ENCODE results near the gene SEC31A.
"Not testable (repeated sequence)": the region's sequence is repeated elsewhere in the genome, so short reads cannot be mapped to it uniquely, and the experiment has no call there.

Gene SEC31A

DNA sequence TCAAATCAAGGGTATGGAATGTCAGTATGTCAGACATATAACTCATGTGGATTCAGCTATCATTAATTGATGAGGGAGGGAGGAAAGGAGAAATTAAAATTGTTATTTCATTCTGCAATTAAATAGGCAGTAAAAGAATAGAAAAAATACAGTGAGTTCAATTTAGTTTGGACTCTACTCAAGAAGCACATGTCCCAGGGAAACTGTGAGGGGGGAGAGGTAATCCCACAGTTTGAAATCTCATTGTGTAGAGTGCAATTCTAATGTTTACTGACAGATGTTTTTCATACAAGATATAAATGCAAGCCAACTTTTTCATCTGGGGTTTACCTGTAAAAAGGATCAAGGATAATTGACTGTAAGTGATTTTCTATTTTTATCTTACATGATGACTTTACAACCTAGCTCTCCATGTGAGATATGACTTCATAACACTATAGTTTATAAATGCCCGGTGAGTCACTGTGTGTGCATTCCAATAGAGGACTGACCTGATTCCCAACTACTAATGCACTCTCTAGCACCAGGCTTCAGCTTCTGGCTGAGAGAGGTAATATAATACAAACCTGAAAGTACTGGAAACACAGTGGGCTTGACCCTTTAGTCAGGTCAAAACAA lies 57.1 kb downstream of the SEC31A start:
- no peak for DNase-seq

DNA sequence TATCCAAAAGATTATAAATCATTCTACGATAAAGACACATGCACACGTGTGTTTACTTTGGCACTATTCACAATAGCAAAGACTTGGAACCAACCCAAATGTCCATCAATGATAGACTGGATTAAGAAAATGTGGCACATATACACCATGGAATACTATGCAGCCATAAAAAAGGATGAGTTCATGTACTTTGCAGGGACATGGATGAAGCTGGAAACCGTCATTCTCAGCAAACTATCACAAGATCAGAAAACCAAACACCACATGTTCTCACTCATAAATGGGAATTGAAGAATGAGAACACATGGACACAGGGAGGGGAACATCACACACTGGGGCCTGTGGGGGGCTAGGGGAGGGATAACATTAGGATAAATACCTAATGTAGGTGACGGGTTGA lies 57.9 kb downstream of the SEC31A start:
- DNase-seq, result not testable (repeated sequence)

DNA sequence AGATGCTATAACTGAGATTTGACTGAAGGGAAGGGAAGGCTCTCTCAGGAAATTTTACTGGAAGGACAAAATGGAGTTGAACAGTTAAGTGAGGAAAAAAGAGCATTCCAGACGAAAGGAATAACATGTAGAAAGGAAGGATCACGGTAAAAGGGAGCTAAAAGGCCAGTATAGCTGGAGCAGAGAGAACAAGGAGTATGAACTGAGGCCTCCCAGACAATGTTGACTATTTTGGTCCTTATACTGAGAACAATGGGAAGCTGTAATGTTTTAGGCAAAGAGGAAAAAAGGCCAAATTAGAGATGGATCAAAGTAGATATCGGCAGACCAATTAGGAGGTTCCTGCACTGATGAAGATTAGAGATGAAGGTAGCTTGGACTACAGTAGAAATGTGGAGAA lies 65.5 kb downstream of the SEC31A start:
- no peak for DNase-seq

DNA sequence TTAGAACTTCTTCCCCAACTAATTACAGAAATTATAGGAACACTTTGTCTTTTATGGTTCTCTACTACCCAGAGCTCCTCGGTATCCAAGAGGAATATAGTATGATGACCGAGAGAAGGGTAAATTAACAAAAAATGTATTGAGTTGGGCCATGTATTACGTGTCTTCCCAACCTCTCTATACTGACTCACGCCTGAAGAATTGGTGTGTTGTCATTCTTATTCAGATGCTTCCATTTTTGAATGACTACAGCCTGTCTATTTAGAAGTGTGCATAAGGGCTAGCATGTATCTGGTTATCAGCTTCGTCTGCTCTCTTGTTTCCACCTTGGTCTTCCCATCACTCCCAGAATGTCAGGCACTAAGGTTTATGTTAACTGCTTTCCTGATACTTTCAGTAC lies 67.9 kb downstream of the SEC31A start:
- no peak for DNase-seq

DNA sequence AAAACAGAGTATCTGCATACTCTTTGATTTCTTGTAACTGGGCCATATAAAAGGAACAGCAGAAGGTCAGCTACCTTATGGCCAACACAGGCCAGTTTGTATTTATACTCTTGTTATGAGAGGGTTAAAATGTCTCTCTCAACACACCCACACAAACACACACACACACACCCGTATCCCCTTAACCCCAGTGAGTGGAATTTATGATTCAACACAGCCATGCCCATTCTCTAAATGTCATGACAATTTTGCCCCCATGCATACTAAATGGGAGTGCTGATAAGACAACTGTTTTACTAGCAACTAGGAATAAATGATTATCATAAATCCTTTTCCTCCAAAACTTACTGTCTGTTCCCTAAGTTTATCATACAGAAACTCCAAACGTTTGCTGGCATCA lies 70.3 kb downstream of the SEC31A start:
- DNase-seq, result no peak

DNA sequence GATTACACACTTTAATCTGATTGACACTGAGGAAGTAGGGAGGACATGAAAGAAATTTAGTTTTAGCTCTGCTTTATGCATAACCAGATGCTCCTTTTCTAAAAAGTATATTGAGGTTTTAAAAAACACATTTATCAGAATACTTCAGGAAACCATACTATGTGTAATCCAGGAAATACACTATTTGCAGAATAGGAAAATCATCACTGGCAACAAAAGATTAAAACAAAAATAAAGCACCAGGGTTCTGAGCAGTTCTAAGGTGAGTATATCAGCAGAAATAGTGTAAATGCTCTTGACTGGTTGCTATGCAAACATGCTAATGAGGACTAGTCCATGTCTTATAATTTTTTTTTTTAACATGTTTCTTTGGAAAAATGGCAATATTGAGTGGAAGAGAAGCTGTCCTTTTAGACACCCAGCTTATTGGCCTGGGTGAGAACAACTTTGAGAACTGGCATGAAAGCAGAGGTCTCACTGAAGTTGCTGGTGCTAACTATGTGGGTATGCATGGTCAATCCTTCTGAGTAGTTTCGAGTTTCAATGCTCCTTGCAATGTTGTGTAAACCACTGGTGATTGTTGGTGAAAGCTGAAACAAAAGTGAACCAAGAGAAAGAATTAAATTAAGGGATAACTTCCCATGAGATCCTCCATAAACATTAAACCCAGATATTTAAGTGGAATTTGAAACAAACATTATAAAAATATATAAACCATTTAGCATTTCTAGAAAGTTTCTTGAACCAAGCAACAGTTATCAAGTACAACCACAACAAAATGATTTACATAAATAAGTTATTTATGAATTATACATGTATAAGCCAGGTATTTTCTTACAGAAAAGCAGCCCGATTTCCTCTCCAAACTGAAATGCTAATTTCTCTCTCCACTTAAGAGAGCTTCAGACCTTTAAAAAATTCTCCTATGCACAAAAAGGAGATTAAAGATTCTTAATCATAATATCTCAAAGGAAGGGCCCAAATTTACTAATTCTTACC lies 72.0 kb downstream of the SEC31A start:
- DNase-seq, result no peak

DNA sequence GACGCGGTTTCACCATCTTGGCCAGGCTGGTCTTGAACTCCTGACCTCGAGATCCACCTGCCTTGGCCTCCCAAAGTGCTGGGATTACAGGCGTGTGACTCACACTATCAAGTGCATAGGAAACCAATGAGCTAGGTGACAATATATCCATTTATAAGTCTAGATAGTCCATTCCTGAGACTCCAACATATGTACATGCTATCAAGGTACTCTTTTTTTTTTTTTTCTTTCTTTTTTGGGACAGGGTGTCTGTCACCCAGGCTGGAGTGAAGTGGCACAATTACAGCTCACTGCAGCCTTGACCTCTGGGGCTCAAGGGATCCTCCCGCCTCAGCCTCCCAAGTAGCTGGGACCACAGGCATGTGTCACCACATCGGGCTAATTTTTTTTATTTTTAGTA lies 74.1 kb downstream of the SEC31A start:
- DNase-seq, result not testable (repeated sequence)

DNA sequence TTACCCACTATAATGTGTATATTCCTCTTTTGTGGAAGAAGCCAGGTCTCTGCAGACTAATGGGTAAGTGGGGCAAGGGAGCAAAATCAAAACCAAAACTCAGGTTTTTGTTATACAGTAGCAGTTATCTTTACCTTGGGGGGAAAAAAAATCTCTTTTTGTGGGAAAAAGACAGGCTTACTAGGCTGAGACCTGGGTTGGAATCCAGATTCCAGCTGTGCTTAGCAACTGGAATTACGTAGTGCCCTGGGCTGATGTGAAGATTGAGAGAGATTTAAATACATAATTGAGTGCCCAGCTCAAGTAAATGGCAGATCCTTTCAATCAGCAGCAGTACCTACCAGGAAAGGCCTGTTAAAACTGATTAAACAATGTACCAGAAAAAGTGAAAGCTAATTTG lies 76.9 kb downstream of the SEC31A start:
- DNase-seq, result no peak

DNA sequence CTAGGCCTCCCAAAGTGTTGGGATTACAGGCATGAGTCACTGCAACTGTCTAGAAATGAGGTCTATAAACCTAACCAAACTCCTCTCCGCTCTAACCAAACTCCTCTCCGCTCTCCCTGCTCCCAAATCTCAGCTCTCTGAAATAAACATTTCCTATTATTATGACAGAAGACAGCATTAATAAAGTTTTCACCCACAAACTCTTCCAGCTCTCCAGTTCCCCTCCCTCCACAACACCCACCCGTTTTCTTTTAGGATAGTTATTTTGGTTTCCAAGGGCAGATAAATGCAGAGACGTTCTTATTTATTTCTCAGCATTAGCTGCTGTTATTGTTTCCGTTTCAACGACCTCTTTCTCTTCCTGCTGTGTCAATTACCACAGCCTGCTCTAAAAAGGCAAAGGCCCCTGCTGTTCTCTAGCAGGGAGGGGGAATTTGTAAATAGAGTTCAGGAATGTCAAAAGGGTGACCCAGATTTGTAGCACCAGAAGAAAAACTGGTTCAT lies 79.1 kb downstream of the SEC31A start:
- DNase-seq, result no peak

DNA sequence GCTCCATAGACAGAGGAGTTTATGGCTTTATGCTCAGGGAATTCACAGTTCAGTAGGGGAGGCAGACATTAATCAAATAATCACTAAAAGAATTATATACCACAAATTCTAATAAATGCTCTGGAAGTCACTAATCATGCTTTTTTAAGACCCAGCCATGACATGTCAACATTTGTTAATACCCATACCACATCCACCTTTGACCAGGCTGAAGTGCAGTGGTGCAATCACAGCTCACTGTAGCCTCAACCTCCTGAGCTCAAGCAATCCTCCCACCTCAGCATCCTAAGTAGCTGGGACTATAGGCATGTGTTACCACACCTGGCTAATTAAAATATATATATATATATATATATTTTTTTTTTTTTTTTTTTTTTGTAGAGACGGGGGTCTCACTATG lies 79.6 kb downstream of the SEC31A start:
- DNase-seq, result no peak

DNA sequence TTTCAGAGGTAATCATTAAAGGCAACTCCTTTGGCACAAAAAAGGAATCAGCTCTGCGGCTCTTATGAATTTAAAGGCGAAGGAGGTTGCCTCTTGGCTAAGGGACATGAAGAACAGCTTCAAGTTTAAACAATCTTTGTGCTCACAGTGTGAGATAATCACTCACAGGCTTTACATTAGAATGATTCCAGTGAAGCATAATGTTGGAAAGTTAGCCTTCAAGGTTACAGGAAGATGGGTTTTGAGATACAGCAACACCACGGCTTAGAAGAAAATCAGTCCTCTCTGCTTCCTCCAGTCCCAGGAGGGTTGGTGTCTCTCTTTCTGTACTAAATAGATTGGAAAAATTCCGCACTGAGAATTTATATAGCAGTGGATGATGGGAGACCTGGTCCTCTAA lies 80.8 kb downstream of the SEC31A start:
- DNase-seq, result no peak

DNA sequence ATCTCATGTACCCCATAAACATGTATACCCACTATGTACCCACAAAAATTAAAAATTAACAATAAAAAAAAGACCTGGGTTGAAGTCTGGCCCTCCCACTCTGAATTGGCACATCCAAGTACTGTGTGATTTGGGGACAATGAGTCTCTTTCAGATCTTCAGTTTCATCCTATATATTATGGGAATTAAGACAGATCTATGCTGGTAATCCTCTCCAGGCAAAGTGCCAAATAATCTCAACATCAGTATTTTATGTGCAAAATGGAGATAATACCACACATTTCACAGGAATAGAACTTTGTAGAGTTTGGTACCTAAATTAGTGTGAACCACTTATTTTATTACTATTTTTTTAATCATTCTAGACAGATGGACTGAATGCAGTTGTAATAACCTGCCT lies 81.3 kb downstream of the SEC31A start:
- no peak for DNase-seq

DNA sequence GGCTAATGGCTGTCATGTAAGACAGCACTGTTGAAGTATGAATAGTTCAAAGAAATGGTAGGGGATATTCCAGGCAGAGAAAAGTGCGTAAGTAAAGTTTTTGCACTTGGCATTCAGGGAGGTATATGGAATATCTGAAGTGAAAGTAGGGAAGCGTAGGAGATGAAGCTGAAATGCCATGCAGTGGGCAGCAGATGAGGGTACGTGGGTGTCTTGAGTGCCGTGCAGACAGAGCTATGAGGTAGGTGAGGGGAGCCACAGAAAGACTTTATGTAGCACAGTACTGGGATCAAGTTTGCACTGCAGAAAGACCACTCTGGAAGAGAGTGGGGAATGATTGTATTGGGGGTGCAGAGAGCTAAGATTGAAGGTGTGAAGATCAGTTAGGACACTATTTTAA lies 87.2 kb downstream of the SEC31A start:
- no peak for DNase-seq

DNA sequence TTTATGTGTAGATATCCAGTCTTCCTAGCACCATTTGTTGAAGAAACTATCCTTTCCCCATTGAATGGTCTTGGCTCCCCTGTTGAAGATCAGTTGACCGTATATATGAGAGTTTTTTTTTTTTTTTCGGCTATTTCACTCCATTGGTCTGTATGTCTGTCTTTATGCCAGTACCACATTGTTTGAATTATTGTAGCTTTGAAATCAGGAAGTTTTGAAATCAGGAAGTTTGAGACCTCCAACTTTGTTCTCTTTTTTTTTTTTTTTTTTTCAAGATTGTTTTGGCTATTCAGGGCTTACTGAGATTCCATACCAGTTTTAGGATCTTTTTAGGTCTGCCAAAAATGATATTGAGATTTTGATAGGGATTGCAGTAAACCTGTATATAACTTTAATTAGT lies 88.0 kb downstream of the SEC31A start:
- DNase-seq, result no peak

DNA sequence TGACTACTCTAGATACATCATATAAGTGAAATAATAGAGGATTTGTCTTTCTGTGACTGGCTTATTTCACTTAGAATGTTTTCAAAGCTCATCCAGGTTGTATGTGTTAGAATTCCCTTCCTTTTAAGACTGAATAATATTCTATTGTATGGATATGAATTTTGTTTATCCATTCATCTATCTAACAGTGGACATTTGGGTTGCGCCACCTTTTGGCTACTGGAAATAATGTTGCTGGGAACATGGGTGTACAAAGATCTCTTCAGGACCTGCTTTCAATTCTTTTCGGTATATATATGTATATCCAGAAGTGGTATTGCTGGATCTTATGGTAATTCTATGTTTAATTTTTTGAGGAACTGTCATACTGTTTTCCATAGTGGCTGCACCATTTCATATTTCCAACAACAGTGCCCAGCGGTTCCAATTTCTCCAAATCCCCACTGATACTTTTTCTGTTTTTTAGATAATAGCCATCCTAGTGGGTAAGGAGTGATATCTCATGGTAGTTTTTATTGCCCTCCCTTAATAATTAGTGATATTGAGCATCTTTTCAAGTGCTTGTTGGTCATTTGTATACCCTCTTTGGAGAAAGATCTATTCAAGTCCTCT lies 88.9 kb downstream of the SEC31A start:
- no peak for DNase-seq

DNA sequence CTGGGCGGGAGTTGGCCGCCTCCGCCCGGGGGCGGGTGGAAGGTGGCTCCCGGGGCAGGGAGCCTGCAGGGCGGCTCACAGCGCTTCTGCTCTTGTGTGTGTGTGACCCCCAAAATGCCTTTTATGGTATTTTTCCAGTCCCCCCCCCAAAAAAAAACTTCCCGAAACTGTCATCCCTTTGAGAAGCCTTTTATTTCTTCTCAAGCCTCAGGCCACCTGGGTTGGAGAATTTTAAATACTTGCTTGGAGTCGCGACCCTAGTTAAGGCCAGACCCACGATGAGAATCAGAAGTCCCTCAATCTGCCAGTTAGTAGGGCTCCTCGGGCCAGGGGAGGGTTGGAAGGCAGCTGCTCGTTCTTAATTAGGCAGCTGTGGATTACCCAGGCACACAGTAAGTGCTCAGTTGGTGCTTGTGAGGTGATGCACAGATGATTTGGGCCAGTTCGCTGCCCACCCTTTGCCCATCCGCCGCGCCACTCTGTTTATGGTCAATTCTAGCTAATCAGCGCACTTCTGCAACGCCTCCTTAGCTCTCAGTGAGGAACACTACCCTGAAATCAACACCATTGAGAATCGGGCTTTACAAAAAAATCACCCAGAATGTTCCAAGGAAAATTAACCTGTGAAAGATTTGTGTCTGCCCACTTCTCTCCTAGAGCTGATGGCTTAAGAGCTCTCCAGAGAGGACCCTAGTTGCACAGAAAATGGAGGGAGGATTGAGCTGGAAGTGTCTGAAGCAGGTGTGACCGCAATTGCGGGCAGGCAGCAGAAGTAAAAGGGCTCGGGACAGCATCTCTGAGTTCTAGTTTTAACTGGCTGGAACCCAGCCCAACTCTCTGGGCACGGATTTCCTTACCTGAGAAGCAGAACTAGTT lies 91.7 kb downstream of the SEC31A start:
- no peak for DNase-seq

DNA sequence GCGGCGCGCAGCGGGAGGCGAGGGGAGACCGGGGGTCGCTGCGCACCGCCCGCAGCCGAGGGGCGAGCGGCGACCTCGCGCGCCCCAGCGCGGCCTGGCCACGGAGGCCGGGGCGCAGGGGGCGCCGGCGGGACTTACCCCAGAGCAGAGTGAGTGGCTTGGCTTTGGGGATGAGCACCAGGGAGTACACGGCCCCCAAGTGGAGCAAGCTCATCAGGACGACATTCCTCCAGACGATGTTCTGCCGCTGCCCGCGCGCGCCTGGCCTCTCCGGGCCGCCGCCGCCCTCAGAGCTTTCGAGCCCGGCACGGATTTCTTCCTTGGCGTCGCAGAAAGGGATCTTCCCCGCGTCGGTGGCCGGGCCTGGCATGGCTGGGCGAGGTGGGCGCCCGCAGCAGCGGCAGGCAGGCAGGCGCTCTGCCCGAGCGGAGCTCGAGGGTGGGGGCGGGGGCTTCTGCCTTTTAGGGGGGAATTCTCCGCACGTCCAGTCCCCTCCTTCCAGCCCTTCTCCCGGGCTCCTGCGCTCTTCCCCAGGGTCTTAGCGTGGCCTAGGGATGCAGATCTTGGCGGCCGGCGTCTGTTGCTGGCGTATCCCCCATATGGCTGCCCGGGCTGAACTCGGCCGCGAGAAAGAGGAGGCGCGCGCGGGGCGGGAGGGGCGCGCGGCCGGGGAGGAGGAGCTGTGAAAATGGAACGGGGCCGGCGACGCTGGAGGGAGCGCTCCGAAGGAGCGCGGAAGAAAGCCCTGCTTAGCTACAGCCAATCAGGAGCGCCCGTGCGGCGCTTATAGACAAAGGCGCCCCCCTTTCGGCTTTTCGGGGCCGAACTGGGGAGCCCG lies 92.6 kb downstream of the SEC31A start, which contains the start of gene SCD5:
Gene SCD5, minus strand, starts transcription at position 629 of the 838 bp plus-strand sequence. Its CDS starts 259 bp downstream, at position 370.
- DNase-seq, result peak; percentile 76

DNA sequence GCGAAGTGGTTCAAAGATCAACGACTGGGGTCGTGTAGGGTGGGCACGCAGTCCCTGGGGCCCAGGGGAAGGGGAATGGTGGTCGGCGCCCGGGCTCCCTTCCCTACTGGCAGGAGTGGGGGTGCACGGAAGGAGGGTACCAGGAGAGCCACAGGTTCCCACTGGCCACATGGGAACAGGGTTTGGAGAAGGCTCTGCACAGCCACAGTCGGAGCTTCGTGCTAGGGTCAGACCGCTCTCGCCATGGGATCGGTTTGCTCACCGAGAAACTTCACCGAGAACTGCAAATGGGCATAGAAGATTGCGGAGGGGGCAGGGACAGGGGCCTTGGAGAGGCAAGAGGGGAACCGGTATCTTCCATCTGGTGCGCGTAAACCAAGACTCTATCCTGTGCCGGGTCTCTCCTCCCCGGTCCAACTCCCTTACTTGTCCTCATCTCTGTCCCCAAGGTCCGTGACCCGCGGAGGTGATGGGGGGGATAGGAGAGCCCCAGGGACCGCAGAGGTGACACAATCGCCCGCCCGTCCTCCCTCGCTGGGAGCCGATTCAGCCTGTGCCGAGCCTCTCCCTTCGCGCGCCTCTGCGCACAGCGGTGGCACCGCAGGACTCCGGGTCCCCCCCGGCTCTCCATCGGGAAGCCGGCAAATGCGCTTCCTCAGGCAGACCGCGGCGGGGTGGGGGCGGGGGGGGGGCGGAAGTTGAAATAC lies 93.4 kb downstream of the SEC31A start:
- no peak for DNase-seq

DNA sequence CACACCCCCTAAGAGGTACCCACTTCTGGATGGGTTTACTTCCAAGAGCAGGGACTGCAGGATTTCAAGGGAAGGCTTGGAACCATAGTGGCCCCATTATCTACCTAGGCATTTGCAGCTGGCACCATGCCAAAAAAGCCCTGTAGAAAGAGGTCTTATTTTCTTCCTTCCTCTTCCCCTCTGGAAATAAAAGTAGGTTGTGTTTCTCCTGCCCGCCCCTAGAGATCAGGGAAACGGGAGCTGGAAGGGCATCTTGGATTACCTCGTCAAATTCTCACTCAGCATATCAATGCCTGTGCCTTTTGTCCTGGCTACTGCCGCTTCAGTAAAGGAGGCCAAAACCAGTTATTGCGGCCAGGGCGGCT lies 93.9 kb downstream of the SEC31A start:
- no peak for DNase-seq

DNA sequence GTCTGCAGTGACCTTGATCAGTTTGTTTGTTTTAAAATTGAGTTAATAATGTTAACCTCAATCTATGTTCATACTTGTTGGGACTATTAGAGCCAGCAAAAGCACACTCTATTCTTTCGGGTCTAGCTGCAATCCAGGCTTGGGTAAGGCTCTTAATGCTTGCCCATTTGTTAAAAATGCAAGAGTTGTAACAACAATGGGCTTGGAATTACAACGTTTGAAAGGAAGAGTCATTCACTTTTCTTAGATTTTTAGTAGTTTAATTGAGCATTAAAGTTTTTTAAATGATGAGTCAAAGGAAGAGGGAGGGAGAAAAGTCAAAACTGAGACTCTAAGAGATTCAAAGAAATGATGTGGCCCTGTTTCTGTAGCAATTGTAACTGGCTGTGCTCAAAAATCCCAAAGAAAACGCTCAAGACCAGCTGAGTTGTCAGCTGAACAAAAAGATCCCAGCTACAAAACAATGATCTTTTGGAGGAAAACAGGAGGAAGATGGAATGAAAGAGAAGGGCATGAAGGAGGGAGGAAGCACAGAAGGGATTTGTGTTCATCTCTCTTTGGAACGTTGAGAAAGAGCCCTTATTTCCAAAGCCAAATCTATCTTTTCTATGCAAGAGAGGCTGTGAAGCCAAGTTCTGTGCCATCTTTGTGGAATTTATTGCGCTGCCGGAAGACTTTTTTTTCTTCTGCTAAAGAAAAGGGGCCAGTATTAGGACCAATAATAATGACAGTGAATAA lies 97.9 kb downstream of the SEC31A start:
- DNase-seq, result no peak
